BJ (cell line): ENCODE data around the gene UBL7. TPM values are rescaled to one million over a fixed set of nuclear protein-coding genes. Genes with fewer than 3 reads are reported as not detected.

Experiments
- CTCF ChIA-PET: fragments of 350-600 bp; formaldehyde crosslinking; extraction: SDS; loops from one replicate; lab custom pipeline; 2021; ENCODE audit warnings: antibody characterized with exemption, inconsistent platforms; lab: Yijun Ruan, JAX
- POLR2A ChIA-PET: fragments of 300-600 bp; sonication (Branson Sonifier 250); formaldehyde crosslinking; extraction: SDS; loops from one replicate; lab custom pipeline; 2021; ENCODE audit warnings: antibody characterized with exemption; lab: Charles Lee
- DNase-seq: peaks from one replicate; pipeline ENCODE4 v3.0.0-alpha.2; 2011; ENCODE audit warnings: low read depth
- H3K27me3 ChIP-seq: 2 replicates; pipeline ENCODE4 v1.6.0; 2011; ENCODE audit warnings: low read length; ENCODE audit not compliant: control insufficient read depth, insufficient read depth
- H3K36me3 ChIP-seq: 2 replicates; pipeline ENCODE4 v1.5.1; 2011; ENCODE audit warnings: low read length; ENCODE audit not compliant: control insufficient read depth, insufficient read depth
- H3K4me3 ChIP-seq: 2 replicates; pipeline ENCODE4 v1.5.1; 2011; ENCODE audit warnings: low read depth, mild to moderate bottlenecking, control low read depth, low read length
- CTCF ChIP-seq: IDR thresholded peaks from 2 replicates; pipeline ENCODE4 v1.5.1; 2011; ENCODE audit warnings: low read depth, mild to moderate bottlenecking, control low read depth, inconsistent platforms, low read length, moderate library complexity; ENCODE audit not compliant: insufficient read depth
- polyA plus RNA-seq: library from polyadenylated mRNA; depleted of rRNA; stranded (reverse); fragments of >200 nt; gene quantifications from 2 replicates; pipeline ENCODE4 v1.2.3, GENCODE V29; 2011

UBL7 gene
- polyA plus RNA-seq, 1 experiment: 87.3 TPM

GRCh38 chr15:74425630-74426029 lies 35.3 kb downstream of the UBL7 start:
- Histone ChIP-seq H3K27me3 (no peaks in the 10 kb centered on the region), H3K36me3 (no peaks in the 10 kb centered on the region), H3K4me3 (no peak overlapping the region)
- DNase-seq: no peak
- TF ChIP-seq CTCF: no peak
- ChIA-PET POLR2A (no interaction called here), CTCF (interaction anchor here (0.6 to 19.9 kb wide), 2 partner anchors 9 to 47 kb away, joined by 3 to 622 read pairs; partner anchors contain the start of gene CYP11A1)

- ChIA-PET CTCF (interaction anchor here (0.6 to 19.9 kb wide), 3 partner anchors 9 to 204 kb away, joined by 3 to 622 read pairs (median 3); partner anchors contain the start of gene CYP11A1), POLR2A (no interaction called here)
- Histone ChIP-seq H3K36me3 (no peaks in the 10 kb centered on the region), H3K27me3 (no peaks in the 10 kb centered on the region), H3K4me3 (no peak overlapping the region)
- no peak for DNase-seq
- TF ChIP-seq CTCF: no peak
These were observed 35.9 kb downstream of the UBL7 start for GRCh38 chr15:74424901-74425528.

- POLR2A ChIA-PET: no interaction called here
These were observed 37.3 kb downstream of the UBL7 start for GRCh38 chr15:74423431-74424257.

GRCh38 chr15:74422652-74423430 lies 38.1 kb downstream of the UBL7 start:
- TF ChIP-seq CTCF: no peak
- POLR2A ChIA-PET: no interaction called here
- H3K4me3 ChIP-seq: no peak overlapping the region
- H3K36me3 ChIP-seq: no peaks in the 10 kb centered on the region
- CTCF ChIA-PET: interaction anchor here (1.0 to 1.6 kb wide), 5 partner anchors 14 to 47 kb away, joined by 3 to 5 read pairs (median 3); no protein-coding TSS in a partner anchor
- peak; percentile 44 for DNase-seq
- no peaks in the 10 kb centered on the region for H3K27me3 ChIP-seq

More at GRCh38 chr15:74423431-74424257, 37.3 kb downstream of the UBL7 start:
- no peak overlapping the region for H3K4me3 ChIP-seq
- H3K36me3 ChIP-seq: no peaks in the 10 kb centered on the region
- CTCF ChIA-PET: interaction anchor here (0.6 to 1.6 kb wide), 5 partner anchors 14 to 375 kb away, joined by 3 to 5 read pairs (median 3); no protein-coding TSS in a partner anchor
- DNase-seq: no peak
- H3K27me3 ChIP-seq: no peaks in the 10 kb centered on the region
- no peak for TF ChIP-seq CTCF
